PC-9 (cell line): ENCODE measurements around the gene AGTR1. TPM values are rescaled to one million over a fixed set of nuclear protein-coding genes. Genes with fewer than 3 reads are reported as not detected.
A peak's percentile ranks its signal among the peaks of the same experiment; 100 is the strongest.

Source experiments
- BruUV-seq: library from RNA; stranded (reverse); fragments of 400-500 nt; replicated peaks from 2 replicates; lab custom pipeline; 2021; lab: Mats Ljungman, UMichigan
- CTCF ChIA-PET: fragments of 300-600 bp; sonication (Branson Sonifier 250); formaldehyde crosslinking; loops from one replicate; lab custom pipeline; 2022; ENCODE audit warnings: antibody characterized with exemption; lab: Charles Lee
- POLR2A ChIA-PET: fragments of 300-600 bp; sonication (Branson Sonifier 250); formaldehyde crosslinking; loops from one replicate; lab custom pipeline; 2022; ENCODE audit warnings: antibody characterized with exemption; ENCODE audit not compliant: unreplicated experiment; lab: Charles Lee
- DNase-seq, 2 experiments: peaks; one replicate each; pipeline versions ENCODE4 v3.0.0 to v3.0.0-alpha.2; 2015 to 2022; ENCODE audit warnings: mixed read lengths in 1 of 2
- H2AFZ ChIP-seq: fragments of 200-600 bp; sonication (generic); 2 replicates; pipeline ENCODE4 v1.8.1; 2017; ENCODE audit warnings: antibody characterized with exemption
- H3F3A ChIP-seq: fragments of 200-600 bp; sonication (generic); 2 replicates; pipeline ENCODE4 v1.8.1; 2017; ENCODE audit warnings: antibody characterized with exemption, mild to moderate bottlenecking, low read depth; ENCODE audit not compliant: insufficient read depth
- H3K27ac ChIP-seq: fragments of 200-600 bp; sonication (generic); 2 replicates; pipeline ENCODE4 v1.6.1; 2016; ENCODE audit warnings: mixed run types
- H3K27me3 ChIP-seq: fragments of 200-600 bp; sonication (generic); 2 replicates; pipeline ENCODE4 v1.6.1; 2016; ENCODE audit warnings: low read depth, mixed run types; ENCODE audit not compliant: insufficient read depth
- H3K36me3 ChIP-seq: fragments of 200-600 bp; sonication (generic); 2 replicates; pipeline ENCODE4 v1.6.1; 2016; ENCODE audit warnings: low read depth, mixed run types
- H3K4me1 ChIP-seq: fragments of 200-600 bp; sonication (generic); replicated peaks from 2 replicates; pipeline ENCODE4 v1.6.1; 2016; ENCODE audit warnings: mixed run types; ENCODE audit not compliant: insufficient read depth
- H3K4me2 ChIP-seq: fragments of 200-600 bp; sonication (generic); 2 replicates; pipeline ENCODE4 v1.6.1; 2017; ENCODE audit warnings: mixed run types
- H3K4me3 ChIP-seq: fragments of 200-600 bp; sonication (generic); 2 replicates; pipeline ENCODE4 v1.6.1; 2016; ENCODE audit warnings: mixed run types
- H3K79me2 ChIP-seq: fragments of 200-600 bp; sonication (generic); 2 replicates; pipeline ENCODE4 v1.6.1; 2017; ENCODE audit warnings: low read depth, mixed run types
- H3K9me2 ChIP-seq: fragments of 200-600 bp; sonication (generic); 2 replicates; pipeline ENCODE4 v1.8.1; 2017; ENCODE audit warnings: mild to moderate bottlenecking; ENCODE audit not compliant: insufficient read depth
- H3K9me3 ChIP-seq: fragments of 200-600 bp; sonication (generic); 2 replicates; pipeline ENCODE4 v1.8.1; 2016; ENCODE audit warnings: low read depth; ENCODE audit not compliant: insufficient read depth
- H4K20me1 ChIP-seq: fragments of 200-600 bp; sonication (generic); 2 replicates; pipeline ENCODE4 v1.8.1; 2017; ENCODE audit not compliant: insufficient read depth
- EZH2 ChIP-seq: fragments of 200-600 bp; sonication (generic); IDR thresholded peaks from 2 replicates; pipeline ENCODE4 v1.8.0; 2017; ENCODE audit warnings: antibody characterized with exemption, low read depth
- intact Hi-C: fragments of 100-400 bp; cut with micrococcal nuclease; formaldehyde crosslinking; loops from one replicate; pipeline ENCODE4 v1.10.0; 2022; ENCODE audit not compliant: unreplicated experiment
- total RNA-seq: library from RNA; stranded (reverse); gene quantifications from 2 replicates; pipeline ENCODE4 v1.2.3, GENCODE V29; 2021
- TF ChIP-seq, protein P1 (sequence below): fragments of 200-600 bp; sonication (generic); conservative IDR thresholded peaks from 2 replicates; pipeline ENCODE4 v1.6.1; 2017; ENCODE audit warnings: mixed run types, antibody characterized with exemption, mild to moderate bottlenecking, moderate library complexity

The AGTR1 gene
- total RNA-seq, 1 experiment from 2014 or later, result not detected

DNA sequence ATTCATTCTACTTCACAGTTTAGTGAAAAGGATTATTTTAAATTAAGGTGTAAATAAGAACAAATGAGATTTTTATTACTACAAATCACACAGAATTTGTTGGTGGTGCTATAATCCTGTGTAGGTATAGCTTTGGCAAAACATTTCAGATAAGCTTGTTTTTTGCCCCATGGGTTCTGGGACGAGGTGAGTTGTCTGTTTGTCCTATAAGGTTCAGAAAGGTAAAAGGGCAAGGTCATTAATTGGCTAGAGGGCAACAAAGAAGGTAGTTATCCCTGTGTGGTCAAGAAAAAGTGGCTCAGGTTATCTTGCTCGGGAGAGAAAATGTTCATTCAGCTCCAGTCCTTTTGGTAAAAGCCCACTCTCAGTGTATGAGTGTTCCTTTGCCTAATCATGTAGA, 23.2 kb downstream of the AGTR1 start:
- no TSS peak for BruUV-seq

DNA sequence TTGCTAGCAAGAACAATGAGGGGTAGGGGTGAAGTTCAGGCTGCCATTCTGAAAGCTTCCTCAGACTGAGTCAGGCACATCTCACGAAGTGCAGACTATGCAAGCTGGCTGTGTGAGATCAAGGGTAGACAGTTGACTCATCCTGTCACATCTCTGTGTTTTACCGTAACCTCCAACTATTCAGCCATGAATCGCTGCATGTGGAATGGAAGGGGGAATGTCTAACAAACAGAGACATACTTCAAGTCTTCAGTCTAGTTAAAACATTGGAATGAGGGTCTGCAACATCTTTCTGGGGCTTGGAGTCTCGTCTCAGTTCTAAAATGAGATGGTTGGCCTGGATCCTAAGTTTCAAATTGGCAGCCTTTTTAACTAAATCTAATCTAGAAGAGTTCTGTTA, 25.9 kb downstream of the AGTR1 start:
- intact Hi-C loops, result loop anchor here (10.0 kb wide), 1 partner anchor 551 kb away; no protein-coding TSS in a partner anchor
- no TSS peak for BruUV-seq
- no peak overlapping the region for H3K4me2 ChIP-seq

More for the DNA sequence above, 23.2 kb downstream of the AGTR1 start:
- H2AFZ ChIP-seq, result no peak overlapping the region
- no peaks in the 10 kb centered on the region; the same call in 1 of the 2 replicates for H3K9me3 ChIP-seq
- CTCF ChIA-PET, result interaction anchor here (0.8 to 1.3 kb wide), 2 partner anchors 339 to 341 kb away, joined by 3 to 4 read pairs; no protein-coding TSS in a partner anchor
- H3K4me2 ChIP-seq, result no peak overlapping the region
- POLR2A ChIA-PET, result interaction anchor here (0.6 kb wide), 1 partner anchor 162 kb away, joined by 3 read pairs; no protein-coding TSS in a partner anchor
- no peaks in the 10 kb centered on the region for H4K20me1 ChIP-seq
- no peaks in the 10 kb centered on the region for H3K79me2 ChIP-seq
- no peaks in the 10 kb centered on the region for H3K9me2 ChIP-seq
- H3K36me3 ChIP-seq, result no peaks in the 10 kb centered on the region
- TF ChIP-seq, protein P1, sequence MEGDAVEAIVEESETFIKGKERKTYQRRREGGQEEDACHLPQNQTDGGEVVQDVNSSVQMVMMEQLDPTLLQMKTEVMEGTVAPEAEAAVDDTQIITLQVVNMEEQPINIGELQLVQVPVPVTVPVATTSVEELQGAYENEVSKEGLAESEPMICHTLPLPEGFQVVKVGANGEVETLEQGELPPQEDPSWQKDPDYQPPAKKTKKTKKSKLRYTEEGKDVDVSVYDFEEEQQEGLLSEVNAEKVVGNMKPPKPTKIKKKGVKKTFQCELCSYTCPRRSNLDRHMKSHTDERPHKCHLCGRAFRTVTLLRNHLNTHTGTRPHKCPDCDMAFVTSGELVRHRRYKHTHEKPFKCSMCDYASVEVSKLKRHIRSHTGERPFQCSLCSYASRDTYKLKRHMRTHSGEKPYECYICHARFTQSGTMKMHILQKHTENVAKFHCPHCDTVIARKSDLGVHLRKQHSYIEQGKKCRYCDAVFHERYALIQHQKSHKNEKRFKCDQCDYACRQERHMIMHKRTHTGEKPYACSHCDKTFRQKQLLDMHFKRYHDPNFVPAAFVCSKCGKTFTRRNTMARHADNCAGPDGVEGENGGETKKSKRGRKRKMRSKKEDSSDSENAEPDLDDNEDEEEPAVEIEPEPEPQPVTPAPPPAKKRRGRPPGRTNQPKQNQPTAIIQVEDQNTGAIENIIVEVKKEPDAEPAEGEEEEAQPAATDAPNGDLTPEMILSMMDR, result no peak
- no peak for TF ChIP-seq EZH2
- no peaks in the 10 kb centered on the region for H3K27me3 ChIP-seq
- no peak overlapping the region for H3K4me3 ChIP-seq
- no peak for DNase-seq
- no peaks in the 10 kb centered on the region for H3K4me1 ChIP-seq
- no peak overlapping the region for H3K27ac ChIP-seq
- no peaks in the 10 kb centered on the region for H3F3A ChIP-seq
- intact Hi-C loops, result loop anchor here (10.0 kb wide), 1 partner anchor 554 kb away; no protein-coding TSS in a partner anchor

DNA sequence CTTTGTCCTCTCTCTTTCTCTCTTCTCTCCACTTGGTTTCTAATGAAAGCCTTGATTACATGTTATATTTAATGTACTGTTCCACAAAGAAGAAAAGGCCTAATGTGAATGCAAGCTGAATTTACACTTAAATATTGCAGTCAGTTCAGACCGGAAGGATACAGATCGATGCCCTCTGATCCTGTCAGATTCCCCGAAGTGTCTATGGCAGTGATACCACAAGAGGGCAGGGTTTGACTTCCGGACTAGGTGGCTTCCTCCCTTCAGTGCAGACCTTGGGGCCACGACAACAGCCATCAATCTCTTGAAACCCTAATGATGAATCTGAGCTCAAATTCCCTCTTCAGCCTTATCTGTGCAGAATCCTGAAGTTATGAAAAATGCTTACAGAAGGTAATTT, 29.5 kb downstream of the AGTR1 start:
- intact Hi-C loops, result loop anchor here (1.0 to 10.0 kb wide), 4 partner anchors 135 to 548 kb away; no protein-coding TSS in a partner anchor
- Histone ChIP-seq H3K4me2 (no peak overlapping the region), H3K9me2 (no peaks in the 10 kb centered on the region), H2AFZ (no peak overlapping the region), H3K36me3 (no peaks in the 10 kb centered on the region), H3K79me2 (no peaks in the 10 kb centered on the region), H3K27ac (no peak overlapping the region), H4K20me1 (no peaks in the 10 kb centered on the region), H3K27me3 (no peaks in the 10 kb centered on the region), H3K4me3 (no peak overlapping the region), H3K9me3 (no peaks in the 10 kb centered on the region), H3K4me1 (no peaks in the 10 kb centered on the region), H3F3A (no peaks in the 10 kb centered on the region)
- ChIA-PET POLR2A (no interaction called here), CTCF (interaction anchor here (1.2 kb wide), 1 partner anchor 154 kb away, joined by 4 read pairs; no protein-coding TSS in a partner anchor)
- peak in 1 of 2 experiments; percentile 17 for DNase-seq
- BruUV-seq, result no TSS peak
- TF ChIP-seq, protein P1, result peak; percentile 45
- no peak for TF ChIP-seq EZH2

More for the DNA sequence above, 25.9 kb downstream of the AGTR1 start:
- H3F3A ChIP-seq, result no peaks in the 10 kb centered on the region
- H2AFZ ChIP-seq, result no peak overlapping the region
- H3K27ac ChIP-seq, result no peak overlapping the region
- TF ChIP-seq EZH2, result no peak
- no peaks in the 10 kb centered on the region for H3K9me3 ChIP-seq
- no peaks in the 10 kb centered on the region for H3K79me2 ChIP-seq
- H3K4me3 ChIP-seq, result no peak overlapping the region
- no peaks in the 10 kb centered on the region for H3K4me1 ChIP-seq
- no peak for DNase-seq
- POLR2A ChIA-PET, result no interaction called here
- no peaks in the 10 kb centered on the region for H3K27me3 ChIP-seq
- no peaks in the 10 kb centered on the region for H3K9me2 ChIP-seq
- H3K36me3 ChIP-seq, result no peaks in the 10 kb centered on the region
- CTCF ChIA-PET, result no interaction called here
- H4K20me1 ChIP-seq, result no peaks in the 10 kb centered on the region

DNA sequence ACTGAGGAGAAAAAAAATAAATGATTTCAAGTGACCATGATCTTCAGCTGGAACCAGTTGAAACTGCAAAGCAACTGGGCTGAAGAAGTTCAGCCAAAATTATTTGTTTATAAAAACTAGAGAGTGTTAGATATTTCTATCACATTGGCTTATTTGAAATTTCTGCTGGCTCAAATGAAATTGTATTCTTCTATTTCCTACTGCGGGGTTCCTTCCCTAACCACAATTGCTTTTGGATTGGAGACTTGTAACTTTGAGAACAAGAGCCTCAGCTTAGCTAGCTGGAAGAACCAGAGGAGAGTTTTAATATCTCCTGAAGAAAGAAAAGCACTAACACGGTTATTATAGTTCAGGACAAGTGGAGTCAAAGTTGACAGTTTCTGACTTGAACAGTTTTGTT, 31.1 kb downstream of the AGTR1 start:
- H3K4me3 ChIP-seq, result no peak overlapping the region
- H2AFZ ChIP-seq, result no peak overlapping the region
- TF ChIP-seq, protein P1, result no peak
- no peak for TF ChIP-seq EZH2
- DNase-seq, result no peak
- no peaks in the 10 kb centered on the region for H3K27me3 ChIP-seq
- no peaks in the 10 kb centered on the region for H3K4me1 ChIP-seq
- H3F3A ChIP-seq, result no peaks in the 10 kb centered on the region
- ChIA-PET POLR2A (no interaction called here), CTCF (no interaction called here)
- no peaks in the 10 kb centered on the region for H3K79me2 ChIP-seq
- BruUV-seq, result no TSS peak
- intact Hi-C loops, result loop anchor here (5.0 to 10.0 kb wide), 2 partner anchors 134 to 546 kb away; no protein-coding TSS in a partner anchor
- H3K9me2 ChIP-seq, result no peaks in the 10 kb centered on the region
- H3K4me2 ChIP-seq, result no peak overlapping the region
- H3K27ac ChIP-seq, result no peak overlapping the region
- H4K20me1 ChIP-seq, result no peaks in the 10 kb centered on the region
- H3K36me3 ChIP-seq, result no peaks in the 10 kb centered on the region
- H3K9me3 ChIP-seq, result no peaks in the 10 kb centered on the region
